ENCODE results near the gene TARBP1. TPM values are rescaled to one million over a fixed set of nuclear protein-coding genes. Genes with fewer than 3 reads are reported as not detected.

TARBP1 gene
- total RNA-seq, 2 donors from 2014 or later = 5.5 to 11.3 TPM

- H3K27ac ChIP-seq = no peak overlapping the region
- peaks cover 18% of the 10 kb centered on the region for H3K36me3 ChIP-seq
- no peak for DNase-seq (ENCODE audit: low spot score)
- peaks cover 0 to 4% of the 10 kb centered on the region in 2 donors for H3K4me1 ChIP-seq
- no peak for TF ChIP-seq CTCF (IDR thresholded peaks at IDR 0.05)
- H3K9me3 ChIP-seq = no peaks in the 10 kb centered on the region
- H3K4me3 ChIP-seq = no peak overlapping the region
- H3K27me3 ChIP-seq = no peaks in the 10 kb centered on the region
Observed at GRCh38 chr1:234433563-234434285, 45.3 kb downstream of the TARBP1 start.

GRCh38 chr1:234431255-234431654, 47.7 kb downstream of the TARBP1 start:
- no peaks in the 10 kb centered on the region for H3K27me3 ChIP-seq
- H3K36me3 ChIP-seq = peaks cover 22% of the 10 kb centered on the region
- no peak for DNase-seq (ENCODE audit: low spot score)

GRCh38 chr1:234430691-234431090, 48.3 kb downstream of the TARBP1 start:
- no peaks in the 10 kb centered on the region for H3K9me3 ChIP-seq
- H3K27ac ChIP-seq = no peak overlapping the region
- no peak for DNase-seq (ENCODE audit: low spot score)
- H3K4me1 ChIP-seq = no peaks in the 10 kb centered on the region
- peaks cover 22% of the 10 kb centered on the region for H3K36me3 ChIP-seq
- H3K4me3 ChIP-seq = no peak overlapping the region
- H3K27me3 ChIP-seq = no peaks in the 10 kb centered on the region
- TF ChIP-seq CTCF (IDR thresholded peaks at IDR 0.05) = no peak

More at GRCh38 chr1:234431255-234431654, 47.7 kb downstream of the TARBP1 start:
- H3K27ac ChIP-seq = no peak overlapping the region
- no peaks in the 10 kb centered on the region for H3K4me1 ChIP-seq
- no peak for TF ChIP-seq CTCF (IDR thresholded peaks at IDR 0.05)
- no peaks in the 10 kb centered on the region for H3K9me3 ChIP-seq
- H3K4me3 ChIP-seq = no peak overlapping the region

- DNase-seq (ENCODE audit: low spot score) = no peak
- Histone ChIP-seq H3K27me3 (no peaks in the 10 kb centered on the region), H3K27ac (no peak overlapping the region), H3K9me3 (no peaks in the 10 kb centered on the region), H3K4me1 (no peaks in the 10 kb centered on the region), H3K4me3 (no peak overlapping the region), H3K36me3 (peaks cover 32% of the 10 kb centered on the region)
- TF ChIP-seq CTCF (IDR thresholded peaks at IDR 0.05) = no peak
Observed at GRCh38 chr1:234429434-234429806, 49.6 kb downstream of the TARBP1 start.

- H3K27me3 ChIP-seq = no peaks in the 10 kb centered on the region
- DNase-seq (ENCODE audit: low spot score) = no peak
- H3K36me3 ChIP-seq = peaks cover 33% of the 10 kb centered on the region
- no peak overlapping the region for H3K4me3 ChIP-seq
- no peak overlapping the region for H3K27ac ChIP-seq
- H3K9me3 ChIP-seq = no peaks in the 10 kb centered on the region
- TF ChIP-seq CTCF (IDR thresholded peaks at IDR 0.05) = no peak
- no peaks in the 10 kb centered on the region for H3K4me1 ChIP-seq
Observed at GRCh38 chr1:234427950-234428646, 50.9 kb downstream of the TARBP1 start.

Data from right atrium auricular region (tissue), 2 donors.